ENCODE data around the gene SLC10A7. TPM values are rescaled to one million over a fixed set of nuclear protein-coding genes. Genes with fewer than 3 reads are reported as not detected.
A peak's percentile ranks its signal among the peaks of the same experiment; 100 is the strongest.

The SLC10A7 gene
- total and polyA plus RNA-seq, 2 of the 13 experiments (the other 11 are each of a cell fraction or from before 2014, with no cell fraction given), result 18.5 to 18.8 TPM

DNA sequence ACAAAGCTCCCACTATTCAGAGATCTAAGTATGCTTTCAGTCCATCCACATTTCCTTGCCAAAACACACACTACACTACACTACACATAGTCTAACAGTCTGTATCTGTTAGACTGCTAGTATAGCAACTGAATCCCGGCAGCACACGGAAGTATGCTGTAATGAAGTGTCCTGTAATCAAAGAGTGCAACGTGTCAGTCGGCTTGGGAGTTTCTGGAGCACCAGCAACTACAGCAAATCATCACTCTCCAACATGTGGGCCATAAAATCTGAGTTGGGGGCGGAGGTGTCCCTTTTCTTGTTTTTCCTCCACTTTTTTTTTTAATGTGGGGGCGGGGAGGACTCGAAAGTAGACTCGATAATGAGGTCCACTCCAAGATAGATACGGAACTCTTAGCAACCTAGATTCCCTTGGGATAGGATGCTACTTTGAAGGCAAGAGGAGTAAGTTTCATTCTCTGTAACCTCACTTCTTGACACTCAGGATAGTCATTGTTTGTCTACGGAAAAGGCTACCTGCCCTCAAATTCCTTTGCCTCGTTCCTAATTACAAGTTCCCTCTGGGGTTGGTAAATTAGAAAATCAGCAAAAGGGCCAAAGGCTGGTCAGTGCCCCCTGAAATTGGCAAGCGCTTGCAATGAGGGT is 722 bp downstream of the SLC10A7 start (continued):
- TF ChIP-seq ZMYM2 (CRISPR knock-in tag; IDR thresholded peaks at IDR 0.05) (no peak), ZNF136 (CRISPR knock-in tag; IDR thresholded peaks at IDR 0.05; ENCODE audit: low read depth) (no peak), PRPF4 (IDR thresholded peaks at IDR 0.05; ENCODE audit: low read depth, low read length, poor library complexity, severe bottlenecking) (no peak), ZNF281 (CRISPR knock-in tag; IDR thresholded peaks at IDR 0.05; ENCODE audit: borderline replicate concordance) (0 out of 2 replicates have a peak, but pooled peaks have one; percentile 11), ATRX (CRISPR knock-in tag; IDR thresholded peaks at IDR 0.05; ENCODE audit: borderline replicate concordance) (no peak), CHD2 (IDR thresholded peaks at IDR 0.05; ENCODE audit: low read depth, low read length) (no peak), ATAD3A (CRISPR knock-in tag; IDR thresholded peaks at IDR 0.05) (no peak), ZNF7 (CRISPR knock-in tag; IDR thresholded peaks at IDR 0.05) (no peak), GATAD2A (CRISPR knock-in tag; IDR thresholded peaks at IDR 0.05) (no peak), ZNF75D (CRISPR knock-in tag; IDR thresholded peaks at IDR 0.05; ENCODE audit: borderline replicate concordance) (no peak), TCF7L2 (IDR thresholded peaks at IDR 0.05; ENCODE audit: low read depth, low read length) (no peak), ZNF841 (CRISPR knock-in tag; IDR thresholded peaks at IDR 0.05; ENCODE audit: borderline replicate concordance) (no peak)
- TF ChIP-seq, protein P1, sequence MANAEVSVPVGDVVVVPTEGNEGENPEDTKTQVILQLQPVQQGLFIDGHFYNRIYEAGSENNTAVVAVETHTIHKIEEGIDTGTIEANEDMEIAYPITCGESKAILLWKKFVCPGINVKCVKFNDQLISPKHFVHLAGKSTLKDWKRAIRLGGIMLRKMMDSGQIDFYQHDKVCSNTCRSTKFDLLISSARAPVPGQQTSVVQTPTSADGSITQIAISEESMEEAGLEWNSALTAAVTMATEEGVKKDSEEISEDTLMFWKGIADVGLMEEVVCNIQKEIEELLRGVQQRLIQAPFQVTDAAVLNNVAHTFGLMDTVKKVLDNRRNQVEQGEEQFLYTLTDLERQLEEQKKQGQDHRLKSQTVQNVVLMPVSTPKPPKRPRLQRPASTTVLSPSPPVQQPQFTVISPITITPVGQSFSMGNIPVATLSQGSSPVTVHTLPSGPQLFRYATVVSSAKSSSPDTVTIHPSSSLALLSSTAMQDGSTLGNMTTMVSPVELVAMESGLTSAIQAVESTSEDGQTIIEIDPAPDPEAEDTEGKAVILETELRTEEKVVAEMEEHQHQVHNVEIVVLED (CRISPR knock-in tag; IDR thresholded peaks at IDR 0.05; ENCODE audit: borderline replicate concordance), result no peak
- TF ChIP-seq, protein P2, sequence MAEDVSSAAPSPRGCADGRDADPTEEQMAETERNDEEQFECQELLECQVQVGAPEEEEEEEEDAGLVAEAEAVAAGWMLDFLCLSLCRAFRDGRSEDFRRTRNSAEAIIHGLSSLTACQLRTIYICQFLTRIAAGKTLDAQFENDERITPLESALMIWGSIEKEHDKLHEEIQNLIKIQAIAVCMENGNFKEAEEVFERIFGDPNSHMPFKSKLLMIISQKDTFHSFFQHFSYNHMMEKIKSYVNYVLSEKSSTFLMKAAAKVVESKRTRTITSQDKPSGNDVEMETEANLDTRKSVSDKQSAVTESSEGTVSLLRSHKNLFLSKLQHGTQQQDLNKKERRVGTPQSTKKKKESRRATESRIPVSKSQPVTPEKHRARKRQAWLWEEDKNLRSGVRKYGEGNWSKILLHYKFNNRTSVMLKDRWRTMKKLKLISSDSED (CRISPR knock-in tag; IDR thresholded peaks at IDR 0.05), result no peak
- TF ChIP-seq, protein P3, sequence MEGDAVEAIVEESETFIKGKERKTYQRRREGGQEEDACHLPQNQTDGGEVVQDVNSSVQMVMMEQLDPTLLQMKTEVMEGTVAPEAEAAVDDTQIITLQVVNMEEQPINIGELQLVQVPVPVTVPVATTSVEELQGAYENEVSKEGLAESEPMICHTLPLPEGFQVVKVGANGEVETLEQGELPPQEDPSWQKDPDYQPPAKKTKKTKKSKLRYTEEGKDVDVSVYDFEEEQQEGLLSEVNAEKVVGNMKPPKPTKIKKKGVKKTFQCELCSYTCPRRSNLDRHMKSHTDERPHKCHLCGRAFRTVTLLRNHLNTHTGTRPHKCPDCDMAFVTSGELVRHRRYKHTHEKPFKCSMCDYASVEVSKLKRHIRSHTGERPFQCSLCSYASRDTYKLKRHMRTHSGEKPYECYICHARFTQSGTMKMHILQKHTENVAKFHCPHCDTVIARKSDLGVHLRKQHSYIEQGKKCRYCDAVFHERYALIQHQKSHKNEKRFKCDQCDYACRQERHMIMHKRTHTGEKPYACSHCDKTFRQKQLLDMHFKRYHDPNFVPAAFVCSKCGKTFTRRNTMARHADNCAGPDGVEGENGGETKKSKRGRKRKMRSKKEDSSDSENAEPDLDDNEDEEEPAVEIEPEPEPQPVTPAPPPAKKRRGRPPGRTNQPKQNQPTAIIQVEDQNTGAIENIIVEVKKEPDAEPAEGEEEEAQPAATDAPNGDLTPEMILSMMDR (CRISPR knock-in tag; IDR thresholded peaks at IDR 0.05), result no peak
- TF ChIP-seq, protein P4, sequence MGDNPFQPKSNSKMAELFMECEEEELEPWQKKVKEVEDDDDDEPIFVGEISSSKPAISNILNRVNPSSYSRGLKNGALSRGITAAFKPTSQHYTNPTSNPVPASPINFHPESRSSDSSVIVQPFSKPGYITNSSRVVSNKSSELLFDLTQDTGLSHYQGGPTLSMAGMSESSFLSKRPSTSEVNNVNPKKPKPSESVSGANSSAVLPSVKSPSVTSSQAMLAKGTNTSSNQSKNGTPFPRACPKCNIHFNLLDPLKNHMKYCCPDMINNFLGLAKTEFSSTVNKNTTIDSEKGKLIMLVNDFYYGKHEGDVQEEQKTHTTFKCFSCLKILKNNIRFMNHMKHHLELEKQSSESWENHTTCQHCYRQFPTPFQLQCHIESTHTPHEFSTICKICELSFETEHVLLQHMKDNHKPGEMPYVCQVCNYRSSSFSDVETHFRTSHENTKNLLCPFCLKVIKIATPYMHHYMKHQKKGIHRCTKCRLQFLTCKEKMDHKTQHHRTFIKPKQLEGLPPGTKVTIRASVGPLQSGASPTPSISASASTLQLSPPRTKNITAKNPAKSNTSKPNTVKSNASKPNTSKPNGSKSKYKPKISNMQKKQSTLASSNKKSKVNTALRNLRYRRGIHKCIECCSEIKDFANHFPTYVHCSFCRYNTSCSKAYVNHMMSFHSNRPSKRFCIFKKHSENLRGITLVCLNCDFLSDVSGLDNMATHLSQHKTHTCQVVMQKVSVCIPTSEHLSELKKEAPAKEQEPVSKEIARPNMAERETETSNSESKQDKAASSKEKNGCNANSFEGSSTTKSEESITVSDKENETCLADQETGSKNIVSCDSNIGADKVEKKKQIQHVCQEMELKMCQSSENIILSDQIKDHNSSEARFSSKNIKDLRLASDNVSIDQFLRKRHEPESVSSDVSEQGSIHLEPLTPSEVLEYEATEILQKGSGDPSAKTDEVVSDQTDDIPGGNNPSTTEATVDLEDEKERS (CRISPR knock-in tag; IDR thresholded peaks at IDR 0.05), result no peak
- TF ChIP-seq, protein P5, sequence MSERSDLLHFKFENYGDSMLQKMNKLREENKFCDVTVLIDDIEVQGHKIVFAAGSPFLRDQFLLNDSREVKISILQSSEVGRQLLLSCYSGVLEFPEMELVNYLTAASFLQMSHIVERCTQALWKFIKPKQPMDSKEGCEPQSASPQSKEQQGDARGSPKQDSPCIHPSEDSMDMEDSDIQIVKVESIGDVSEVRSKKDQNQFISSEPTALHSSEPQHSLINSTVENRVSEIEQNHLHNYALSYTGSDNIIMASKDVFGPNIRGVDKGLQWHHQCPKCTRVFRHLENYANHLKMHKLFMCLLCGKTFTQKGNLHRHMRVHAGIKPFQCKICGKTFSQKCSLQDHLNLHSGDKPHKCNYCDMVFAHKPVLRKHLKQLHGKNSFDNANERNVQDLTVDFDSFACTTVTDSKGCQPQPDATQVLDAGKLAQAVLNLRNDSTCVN (CRISPR knock-in tag; IDR thresholded peaks at IDR 0.05; ENCODE audit: borderline replicate concordance), result no peak

All from HepG2 (cell line).